HG02943 (cell line): ENCODE results near the gene HDAC4.

Experiments used
- ATAC-seq: cut with Tn5 transposase; IDR thresholded peaks from one replicate; pipeline ENCODE4 v1.9.1; 2021; ENCODE audit warnings: mild to moderate bottlenecking, low read depth, moderate library complexity; ENCODE audit not compliant: unreplicated experiment

The HDAC4 gene

DNA sequence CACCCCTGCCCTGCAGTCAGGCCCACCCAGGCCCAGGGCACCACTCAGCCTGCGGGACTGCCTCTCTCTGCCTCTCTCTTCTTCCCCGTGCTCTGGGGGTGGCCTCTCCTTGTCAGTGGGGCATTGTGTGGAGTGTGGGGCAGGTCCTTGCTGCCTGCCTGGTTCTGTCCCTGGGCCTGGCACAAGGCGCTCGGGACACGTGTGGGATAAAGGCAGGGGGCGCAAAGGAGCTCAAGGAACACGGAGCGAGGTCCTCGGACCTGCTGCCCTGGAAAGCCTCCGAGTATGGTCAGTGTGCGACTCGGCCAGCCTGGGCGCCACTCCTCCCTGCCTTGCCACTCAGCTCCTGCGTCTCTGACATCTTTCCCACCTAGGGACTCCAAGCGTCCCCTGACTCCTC is 262.2 kb downstream of the HDAC4 start:
- no peak for ATAC-seq

DNA sequence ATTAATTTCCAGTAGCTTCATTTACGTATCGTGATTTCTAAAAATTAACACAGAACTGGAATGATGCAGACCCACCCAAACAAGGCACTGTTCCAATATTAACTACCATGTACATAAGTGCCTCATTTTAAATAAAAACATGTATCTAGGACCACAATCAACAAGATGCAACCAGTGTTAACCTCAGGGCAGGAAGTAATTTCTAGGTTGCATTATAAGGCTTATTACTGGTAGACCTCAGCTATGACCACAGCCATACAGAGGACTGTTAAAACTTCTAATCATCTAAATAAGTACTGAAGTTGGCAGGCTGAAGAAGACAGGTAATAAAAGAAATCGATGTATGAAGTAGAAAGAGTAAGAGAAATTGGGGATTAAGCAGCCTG is 262.9 kb downstream of the HDAC4 start:
- no peak for ATAC-seq

DNA sequence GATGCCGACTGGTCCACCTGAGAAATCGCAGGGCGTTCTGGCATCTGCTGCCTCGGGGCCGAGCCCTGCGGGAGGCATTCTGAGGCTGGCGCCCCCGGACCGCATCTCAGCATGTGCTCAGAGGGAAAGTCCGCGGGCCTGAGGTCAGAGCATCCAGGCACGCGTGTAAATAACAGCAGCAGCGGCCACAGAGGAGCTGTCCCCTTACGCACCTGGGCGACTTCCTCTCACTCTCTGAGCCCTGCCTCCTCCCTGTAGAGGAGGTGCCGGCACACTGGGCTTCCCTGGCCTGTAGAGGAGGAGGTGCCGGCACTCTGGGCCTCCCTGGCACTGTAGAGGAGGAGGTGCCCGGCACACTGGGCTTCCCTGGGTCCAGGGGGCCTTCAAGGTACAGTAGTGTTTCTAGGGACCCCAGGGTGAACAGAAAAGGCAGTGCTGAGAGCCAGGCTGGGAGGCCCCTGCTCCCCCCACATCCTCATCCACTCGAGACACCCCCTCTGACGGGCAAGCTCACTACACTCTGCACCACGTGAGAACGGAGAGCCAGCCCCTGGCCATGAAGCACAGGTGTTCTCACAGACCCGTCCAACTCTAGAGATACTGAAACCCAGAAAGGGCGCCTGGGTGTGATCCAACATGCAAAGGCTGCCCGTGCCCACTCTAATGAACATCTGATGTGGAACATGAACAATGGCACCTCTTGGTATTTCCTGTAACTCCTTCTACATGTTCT is 263.5 kb downstream of the HDAC4 start:
- ATAC-seq = no peak

DNA sequence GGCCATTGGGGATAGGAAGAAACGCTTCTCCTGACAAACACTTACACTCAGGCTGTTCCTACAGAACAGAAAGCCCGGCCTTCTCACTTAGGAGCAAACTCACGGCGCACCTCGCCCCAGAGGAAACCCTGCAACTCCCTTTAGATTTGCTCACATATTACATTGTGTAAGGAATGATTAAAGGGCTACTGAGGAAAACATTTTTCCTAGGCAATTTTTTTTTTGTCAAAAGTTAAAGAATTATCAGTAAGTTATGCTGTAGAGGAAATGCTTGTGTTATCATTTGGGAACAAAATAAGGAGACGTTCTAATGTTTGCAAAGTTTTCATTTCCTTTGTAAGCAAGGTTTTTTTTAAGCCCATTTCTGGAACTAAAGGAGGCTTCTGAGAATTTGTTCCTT is 264.1 kb downstream of the HDAC4 start:
- ATAC-seq = no peak

DNA sequence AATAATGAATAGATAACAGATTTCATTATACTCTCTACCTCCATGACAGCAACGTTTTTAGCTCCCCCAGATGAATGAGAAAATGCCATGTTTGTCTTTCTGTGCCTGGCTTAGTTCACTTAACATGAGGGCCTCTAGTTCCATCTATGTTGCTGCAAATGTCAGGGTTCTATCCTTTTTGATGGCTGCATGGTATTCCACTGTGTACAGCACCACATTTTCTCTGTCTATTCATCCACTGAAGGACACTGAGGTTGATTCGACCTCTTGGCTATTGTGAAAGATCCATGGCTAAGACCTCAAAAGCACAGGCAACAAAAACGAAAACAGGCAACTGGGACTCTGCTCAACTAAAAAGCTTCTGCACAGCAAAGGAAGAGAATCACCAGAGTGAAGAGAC is 264.6 kb downstream of the HDAC4 start:
- no peak for ATAC-seq

DNA sequence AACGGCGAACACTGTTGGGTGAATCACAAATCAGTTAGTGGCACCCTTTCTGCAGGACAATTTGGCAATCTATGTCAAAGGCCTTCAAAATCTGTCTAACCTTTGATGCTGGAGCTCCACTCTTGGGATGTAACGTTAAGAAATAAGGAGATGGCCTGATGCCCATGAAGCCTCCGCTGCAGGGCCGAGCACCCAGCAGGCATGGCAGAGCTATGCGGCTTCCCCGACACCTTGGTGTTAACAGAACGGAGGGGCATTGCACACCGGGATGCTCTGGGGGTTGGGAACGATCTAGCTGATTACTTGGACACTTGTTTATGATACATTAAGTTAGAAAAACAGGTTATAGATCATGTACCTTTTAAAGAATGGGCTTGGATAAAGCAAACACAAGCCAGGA is 265.3 kb downstream of the HDAC4 start:
- ATAC-seq = no peak

DNA sequence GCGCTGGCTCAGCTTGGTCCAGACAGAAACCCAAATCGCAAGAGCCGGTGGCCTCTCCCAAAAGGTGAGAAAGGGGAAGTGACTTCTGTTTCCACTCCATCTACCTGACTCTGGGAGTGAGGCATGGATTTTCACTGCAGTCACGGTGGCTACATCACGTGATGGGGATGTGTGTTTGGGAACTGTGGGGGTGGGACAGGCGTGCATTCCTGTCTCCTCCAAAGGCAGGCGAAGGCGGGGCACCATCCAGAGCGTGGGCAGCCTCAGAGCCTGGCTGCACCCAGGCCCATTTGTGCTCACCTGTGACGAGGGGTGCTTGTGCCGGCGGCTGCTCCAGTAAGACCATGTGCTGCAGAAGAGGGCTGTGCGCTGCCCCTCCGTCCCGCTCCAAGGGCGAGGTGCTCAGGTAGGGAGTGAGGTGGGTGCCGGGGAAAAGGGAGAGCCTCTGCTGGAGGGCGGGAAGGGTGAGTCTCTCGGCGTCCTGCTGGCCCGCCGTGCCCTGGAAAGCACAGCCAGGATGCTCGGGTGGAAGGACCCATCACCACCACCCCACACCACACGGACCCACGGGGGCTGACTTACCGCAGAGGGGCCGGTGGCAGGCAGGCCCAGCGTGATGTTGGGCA is 266.8 kb downstream of the HDAC4 start:
- ATAC-seq = no peak

DNA sequence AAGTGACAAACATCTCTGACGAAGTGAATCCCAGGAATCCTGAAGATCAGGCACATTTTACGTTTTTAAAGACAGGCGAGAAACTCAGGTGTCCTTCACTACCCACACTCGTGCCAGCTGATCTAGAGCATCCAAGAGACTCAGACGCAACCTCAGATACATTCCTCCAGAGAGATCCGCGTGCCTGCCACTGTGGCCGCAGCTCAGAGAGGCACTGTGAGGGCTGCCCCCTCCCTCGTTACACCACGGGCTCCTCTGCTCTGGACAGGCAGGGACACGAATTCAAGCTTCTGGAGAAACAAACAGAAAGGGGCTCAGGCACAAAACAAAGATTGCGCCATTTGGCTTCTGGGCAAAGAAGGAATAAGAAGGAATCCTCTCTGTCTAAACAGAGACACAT is 268.0 kb downstream of the HDAC4 start:
- ATAC-seq = no peak

DNA sequence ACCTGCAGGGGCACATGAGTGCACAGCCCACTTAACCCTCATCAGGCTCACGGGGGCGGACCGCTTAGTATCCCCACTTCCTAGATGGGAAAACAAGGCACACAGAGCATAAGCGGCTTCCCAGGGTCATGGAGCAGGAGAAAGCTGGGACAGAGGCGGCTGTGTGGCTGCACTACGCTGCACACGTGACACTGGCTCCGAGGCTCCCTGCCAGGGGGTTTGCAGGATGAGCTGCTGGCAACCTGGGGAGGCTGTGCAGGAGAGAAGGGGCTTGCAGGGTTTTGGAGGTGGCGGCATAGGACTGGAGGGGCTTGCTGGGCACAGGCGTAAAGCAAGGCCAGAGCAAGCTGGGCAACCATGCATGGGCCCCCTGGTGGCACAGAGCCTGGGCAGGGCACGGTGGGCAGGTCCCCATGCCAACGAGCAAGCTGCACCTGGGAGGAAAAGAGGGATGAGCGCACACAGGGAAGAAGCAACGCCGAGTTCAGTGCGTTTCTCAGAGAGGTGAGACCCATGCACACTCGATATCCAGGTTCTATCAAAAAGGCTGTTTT is 268.6 kb downstream of the HDAC4 start:
- no peak for ATAC-seq

DNA sequence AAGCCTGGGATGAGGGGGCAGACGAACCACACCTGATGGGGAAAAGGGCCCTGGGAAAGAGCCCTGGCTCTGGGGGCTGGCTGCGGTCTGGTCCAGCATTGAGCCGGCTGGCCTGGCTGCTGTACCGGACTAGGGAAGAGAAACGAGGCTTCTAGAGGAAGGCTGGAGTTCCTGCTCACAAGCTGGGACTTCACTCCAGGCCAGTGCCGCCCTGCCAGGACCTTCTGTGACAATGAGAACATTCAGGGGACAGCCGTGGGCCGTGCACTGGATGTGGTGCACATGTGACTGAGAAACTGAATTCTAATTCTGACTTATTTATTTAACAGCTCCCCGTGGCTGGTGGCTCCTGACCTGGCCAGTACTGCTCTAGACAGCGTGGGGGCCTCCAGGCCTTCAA is 269.3 kb downstream of the HDAC4 start:
- no peak for ATAC-seq

DNA sequence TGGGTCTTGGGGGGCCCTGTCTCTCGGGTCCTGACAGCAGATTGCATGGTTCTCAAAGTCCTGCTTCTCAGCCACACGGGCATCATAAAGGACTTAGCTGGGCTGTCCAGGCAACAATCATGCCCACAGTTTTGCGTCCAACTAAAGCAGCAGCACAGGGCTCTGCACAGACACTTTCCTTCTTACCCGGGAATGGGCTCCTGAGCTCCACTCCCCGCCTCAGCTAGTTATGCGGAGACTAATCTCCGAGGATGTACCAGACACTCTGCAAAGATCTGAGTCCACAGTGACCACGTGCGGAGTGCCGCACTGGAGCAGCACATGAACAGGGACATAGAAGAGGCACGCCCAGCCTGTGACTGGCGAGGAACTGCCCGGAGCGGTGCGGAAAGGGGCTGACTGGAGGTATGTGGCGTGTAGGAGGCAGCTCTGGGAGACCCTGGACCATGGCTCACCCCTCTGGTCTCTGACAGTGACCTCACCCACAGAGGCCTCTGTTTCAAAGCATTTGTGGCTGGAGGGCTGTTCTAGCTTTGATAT is 270.0 kb downstream of the HDAC4 start:
- ATAC-seq = no peak

DNA sequence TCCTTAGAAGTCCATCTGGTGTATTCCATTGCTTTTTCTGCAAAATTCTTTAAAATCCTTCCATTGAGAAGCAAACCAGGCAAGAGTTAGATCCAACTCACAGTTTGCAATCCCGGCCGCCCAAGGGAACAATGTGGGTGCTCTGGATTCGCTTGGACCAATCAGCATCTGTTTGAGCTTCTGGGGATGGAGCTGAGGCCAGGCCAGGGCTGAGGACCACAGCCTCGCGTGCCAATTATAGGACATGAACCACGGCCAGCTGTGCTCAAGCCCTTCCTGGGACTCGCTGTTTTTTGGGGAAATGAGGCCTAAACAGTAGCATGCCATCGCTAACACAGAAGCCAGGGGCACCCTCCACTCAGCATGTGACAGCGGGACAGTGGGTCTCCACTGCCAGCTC is 270.8 kb downstream of the HDAC4 start:
- ATAC-seq = no peak

DNA sequence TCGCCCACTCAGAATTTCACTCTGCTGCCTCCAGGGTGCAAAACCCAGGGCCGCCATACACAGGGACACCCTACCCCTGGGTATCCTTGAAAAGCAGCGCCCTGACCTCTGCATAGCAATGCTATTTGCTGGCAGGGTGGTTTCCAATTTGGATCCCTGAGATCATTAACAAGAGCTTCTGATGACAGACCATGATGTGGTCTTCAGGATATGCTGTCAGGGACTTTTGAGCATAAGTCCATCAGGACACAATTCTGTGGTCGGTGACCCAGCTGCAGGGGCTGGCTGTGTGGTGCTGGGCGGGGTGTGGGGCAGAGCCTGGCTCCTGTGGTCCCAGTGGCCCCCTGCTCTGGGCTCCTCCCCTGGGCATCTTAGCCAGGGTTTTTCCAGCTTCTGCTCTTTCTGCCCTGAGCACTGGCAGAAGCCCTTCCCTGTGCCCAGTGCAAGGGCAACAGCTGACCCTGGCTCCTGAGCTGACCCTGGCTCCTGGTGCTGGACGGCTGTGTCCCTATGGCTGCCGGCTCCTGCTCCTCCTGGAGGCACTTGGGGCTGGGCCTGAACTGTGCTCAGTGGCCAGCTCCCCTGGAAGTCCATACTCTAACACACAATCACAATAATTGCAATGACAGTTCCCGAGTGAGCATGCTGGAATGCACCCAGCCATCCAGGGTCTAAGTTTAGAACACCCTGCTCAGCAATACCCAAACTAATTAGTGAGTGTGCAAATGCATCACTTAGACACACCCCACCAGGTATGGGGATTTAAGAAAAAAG is 271.5 kb downstream of the HDAC4 start:
- no peak for ATAC-seq

DNA sequence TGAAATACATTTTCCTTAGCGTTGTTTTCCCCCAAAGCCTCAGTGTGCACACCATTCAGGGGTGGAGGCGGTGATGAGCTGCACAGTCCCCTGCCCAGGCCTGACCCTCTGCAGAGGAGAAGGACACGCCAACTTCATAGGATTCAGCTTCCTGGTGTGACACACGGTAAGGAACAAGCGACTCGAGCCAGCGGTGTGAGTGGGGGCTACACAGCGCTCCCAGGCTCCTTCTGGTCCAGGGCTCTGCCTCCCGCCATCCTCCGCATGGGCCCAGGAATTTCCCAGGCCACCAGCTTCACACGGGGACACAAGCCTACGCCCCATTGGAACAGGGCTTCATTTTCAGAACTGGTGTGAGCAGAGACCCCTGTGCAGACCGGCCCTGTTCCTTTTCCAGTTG is 272.1 kb downstream of the HDAC4 start:
- ATAC-seq = no peak

DNA sequence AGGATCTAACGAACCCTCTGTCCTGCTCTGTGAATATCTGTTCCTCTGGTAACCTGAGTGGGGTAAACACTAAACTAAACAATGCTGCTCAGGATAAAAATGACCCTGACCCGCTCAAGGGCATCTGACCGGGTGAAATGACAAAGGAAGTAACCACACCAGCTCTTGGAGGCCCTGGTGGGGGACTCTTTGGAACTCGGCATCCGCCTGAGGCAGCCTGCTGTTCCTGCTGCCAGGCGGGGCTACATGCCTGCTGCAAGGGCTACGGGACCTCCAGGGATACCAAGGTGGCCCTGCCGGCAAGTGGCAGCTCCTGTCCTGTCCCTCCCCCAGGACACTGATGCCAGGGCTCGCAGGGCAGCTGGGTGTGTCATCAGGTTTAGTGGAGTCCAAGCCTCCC is 273.3 kb downstream of the HDAC4 start:
- ATAC-seq = no peak

DNA sequence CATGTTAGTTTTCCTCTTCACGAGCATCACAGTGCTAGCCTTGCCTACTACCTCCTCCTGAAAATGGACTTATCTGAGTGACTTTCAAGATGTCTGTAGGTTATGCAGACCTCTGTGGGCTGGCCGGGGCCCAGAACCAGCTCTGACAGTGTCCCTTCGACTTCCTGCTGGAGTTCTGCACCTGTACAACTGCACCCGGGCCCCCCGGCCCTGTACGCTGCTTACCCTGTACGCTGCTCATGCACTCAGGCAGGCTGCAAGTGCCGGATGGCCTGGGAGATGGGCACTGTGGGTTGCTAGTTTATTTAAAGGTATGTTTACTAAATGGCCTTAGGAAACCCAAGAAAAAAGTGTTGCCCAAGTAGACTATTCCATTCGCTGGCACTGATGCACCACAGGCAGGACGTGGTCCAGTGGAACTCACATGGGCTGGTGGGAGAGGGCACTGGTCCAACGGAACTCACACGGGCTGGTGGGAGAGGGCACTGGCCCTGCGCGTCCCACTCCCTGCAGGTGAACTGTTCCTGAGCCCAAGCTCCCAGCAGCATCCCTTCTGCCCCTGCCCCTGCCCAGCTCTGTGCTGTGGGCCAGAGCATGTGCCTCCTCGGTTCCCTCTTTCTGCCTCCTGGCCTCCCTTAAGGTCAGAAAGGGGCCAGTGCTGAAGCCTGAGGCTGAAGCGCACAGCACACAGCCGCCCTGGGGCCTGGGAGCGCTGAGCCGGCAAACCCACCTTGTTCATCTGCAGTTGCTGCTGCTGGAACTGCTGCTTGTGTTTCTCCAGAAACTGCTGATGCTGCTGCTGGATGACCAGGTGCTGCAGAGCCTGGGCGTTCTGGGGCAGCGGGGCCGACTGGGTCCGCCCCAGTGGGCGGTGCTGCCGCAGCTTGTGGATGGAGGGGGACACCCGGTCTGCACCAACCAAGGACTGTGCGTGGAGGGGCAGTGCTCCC is 274.8 kb downstream of the HDAC4 start:
- no peak for ATAC-seq

DNA sequence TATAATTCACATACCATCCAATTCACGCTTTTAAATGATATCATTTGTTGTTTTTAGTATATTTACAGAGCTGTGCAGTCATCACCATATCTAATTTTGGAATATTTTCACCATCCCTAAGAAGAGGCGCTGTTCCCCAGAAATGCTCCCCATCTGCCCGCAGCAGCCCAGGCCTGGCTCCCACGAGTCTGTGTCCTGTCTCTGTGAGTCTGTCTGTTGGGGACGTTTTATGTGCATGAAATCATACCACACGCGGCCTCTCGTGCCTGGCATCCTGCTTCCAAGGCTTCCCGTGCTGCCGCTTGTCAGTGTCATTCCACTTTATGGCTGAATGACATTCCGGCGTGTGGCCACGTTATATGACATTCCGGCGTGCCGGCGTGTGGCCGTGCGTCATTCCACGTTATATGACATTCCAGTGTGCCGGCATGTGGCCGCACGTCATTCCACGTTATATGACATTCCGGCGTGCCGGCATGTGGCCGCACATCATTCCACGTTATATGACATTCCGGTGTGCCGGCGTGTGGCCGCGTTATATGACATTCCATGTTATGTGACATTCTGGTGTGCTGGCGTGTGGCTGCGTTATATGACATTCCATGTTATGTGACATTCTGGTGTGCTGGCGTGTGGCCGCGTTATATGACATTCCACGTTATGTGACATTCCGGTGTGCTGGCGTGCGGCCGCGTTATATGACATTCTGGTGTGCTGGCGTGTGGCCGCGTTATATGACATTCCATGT is 276.5 kb downstream of the HDAC4 start:
- ATAC-seq = no peak

DNA sequence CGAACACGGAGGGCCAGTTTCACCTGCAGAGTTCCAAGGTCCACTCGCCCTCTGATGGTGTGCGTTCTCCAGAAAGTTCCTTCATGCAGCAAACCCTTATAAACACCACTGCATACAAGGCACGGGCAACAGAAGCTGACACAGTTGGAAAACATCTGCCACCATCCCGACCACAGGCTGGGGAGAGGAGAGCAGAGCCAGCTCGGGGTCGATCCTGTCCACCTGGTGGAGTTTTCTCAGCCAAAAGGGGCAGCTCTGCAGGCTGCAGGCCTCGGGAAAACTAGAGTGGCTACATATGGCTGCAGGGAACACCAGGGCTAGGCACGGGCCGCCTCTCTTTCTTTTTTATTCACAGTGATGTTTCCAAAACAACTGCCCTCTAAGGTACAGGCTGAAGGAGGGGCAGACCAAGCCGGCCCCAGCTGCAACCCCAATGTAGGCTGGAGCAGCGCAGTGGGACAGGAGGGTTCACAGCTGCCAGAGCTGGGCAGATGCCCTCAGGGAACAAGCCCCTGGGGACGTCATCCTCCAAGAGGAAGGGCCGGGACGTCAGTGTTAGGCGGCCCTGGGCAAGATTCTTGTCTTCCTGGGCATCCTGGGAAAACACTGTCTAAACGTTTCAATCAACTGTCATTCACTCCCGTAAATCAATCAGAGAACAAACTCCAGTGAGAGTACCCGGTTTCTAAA is 278.3 kb downstream of the HDAC4 start:
- no peak for ATAC-seq

DNA sequence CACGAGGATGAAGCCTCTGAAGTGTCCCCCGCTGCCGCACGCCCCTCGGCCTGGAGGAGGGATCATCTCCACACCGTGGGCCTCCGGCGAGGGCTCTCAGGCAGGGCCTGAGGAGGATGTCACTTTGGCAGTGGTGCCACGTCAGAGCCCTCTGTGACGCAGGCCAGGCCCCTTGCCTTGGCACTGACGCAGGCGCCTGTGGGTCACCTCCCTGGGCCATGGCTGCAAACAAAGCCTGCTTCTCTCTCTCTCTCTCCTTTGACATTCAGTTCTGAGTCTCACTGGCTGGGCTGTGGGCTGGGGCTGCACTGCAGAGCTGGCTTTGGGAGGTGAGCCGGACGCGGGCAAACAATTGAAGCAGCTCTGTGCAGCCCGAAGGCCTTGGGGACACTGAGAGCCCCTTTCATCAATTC is 279.2 kb downstream of the HDAC4 start:
- ATAC-seq = no peak
